Panc1 (cell line): Measurements from ENCODE around the gene PLD3. TPM values are rescaled to one million over a fixed set of nuclear protein-coding genes. Genes with fewer than 3 reads are reported as not detected.
A peak's percentile ranks its signal among the peaks of the same experiment; 100 is the strongest.

ENCODE experiments used
- ATAC-seq: fragments of 200-7000 bp; cut with Tn5 transposase; 2 replicates; pipeline ENCODE4 v1.9.1; 2020; ENCODE audit warnings: mild to moderate bottlenecking, moderate library complexity
- BruUV-seq: library from RNA; stranded (reverse); fragments of 400-500 nt; replicated peaks from 2 replicates; lab custom pipeline; 2021; lab: Mats Ljungman, UMichigan
- CTCF ChIA-PET: fragments of 300-600 bp; sonication (Branson Sonifier 250); formaldehyde crosslinking; loops from one replicate; lab custom pipeline; 2022; ENCODE audit warnings: antibody characterized with exemption; lab: Charles Lee
- POLR2A ChIA-PET: fragments of 300-600 bp; sonication (Branson Sonifier 250); formaldehyde crosslinking; loops from one replicate; lab custom pipeline; 2022; ENCODE audit warnings: antibody characterized with exemption; lab: Charles Lee
- DNase-seq: peaks from one replicate; pipeline ENCODE4 v3.0.0-alpha.2; 2010; ENCODE audit warnings: low read depth, low spot score
- H3K27ac ChIP-seq: 2 replicates; pipeline ENCODE4 v1.5.1; 2011; ENCODE audit warnings: mild to moderate bottlenecking, low read length, inconsistent platforms
- H3K27me3 ChIP-seq: fragments of 200-500 bp; sonication (Bioruptor generic); 2 replicates; pipeline ENCODE4 v1.6.0; 2014; ENCODE audit warnings: low read length, inconsistent platforms; ENCODE audit not compliant: control insufficient read depth, insufficient read depth
- H3K36me3 ChIP-seq: fragments of 200-500 bp; sonication (Bioruptor generic); 2 replicates; pipeline ENCODE4 v1.5.1; 2014; ENCODE audit warnings: inconsistent platforms, mild to moderate bottlenecking, low read length, moderate library complexity; ENCODE audit not compliant: control insufficient read depth, insufficient read depth
- H3K4me1 ChIP-seq: 2 replicates; pipeline ENCODE4 v1.5.1; 2011; ENCODE audit warnings: inconsistent platforms, mild to moderate bottlenecking, low read length, moderate library complexity; ENCODE audit not compliant: control insufficient read depth, insufficient read depth
- H3K4me3 ChIP-seq, 2 experiments: 2 replicates each; pipeline ENCODE4 v1.5.1; 2011 to 2012; ENCODE audit warnings: low read depth in 2 of 2, low read length in 2 of 2, mild to moderate bottlenecking in 2 of 2, inconsistent platforms in 1 of 2, moderate library complexity in 1 of 2
- H3K9me3 ChIP-seq: fragments of 200-500 bp; sonication (Bioruptor generic); 2 replicates; pipeline ENCODE4 v1.5.1; 2014; ENCODE audit warnings: low read depth, mild to moderate bottlenecking, inconsistent platforms, low read length, moderate library complexity; ENCODE audit not compliant: control insufficient read depth, insufficient read depth
- CTCF ChIP-seq: fragments of 450-650 bp; IDR thresholded peaks from 2 replicates; pipeline ENCODE4 v1.5.1; 2017; ENCODE audit warnings: mild to moderate bottlenecking
- POLR2AphosphoS5 ChIP-seq: IDR thresholded peaks from 2 replicates; pipeline ENCODE4 v1.6.1; 2012; ENCODE audit warnings: mild to moderate bottlenecking, low read depth, low read length, moderate library complexity
- SIN3A ChIP-seq: IDR thresholded peaks from 2 replicates; pipeline ENCODE4 v1.6.1; 2012; ENCODE audit warnings: low read depth, mild to moderate bottlenecking, low read length, moderate library complexity, borderline replicate concordance; ENCODE audit not compliant: insufficient read depth
- TCF7L2 ChIP-seq: IDR thresholded peaks from 2 replicates; pipeline ENCODE4 v1.6.1; 2011; ENCODE audit warnings: mild to moderate bottlenecking, low read depth, low read length, inconsistent platforms
- in situ Hi-C: cut with HindIII; loops from 2 replicates; pipeline ENCODE4 v1.10.0; 2016; ENCODE audit warnings: low sequenced_read_pairs, low pct_unique_long_range_greater_than_20kb
- intact Hi-C: fragments of 100-400 bp; cut with micrococcal nuclease; formaldehyde crosslinking; loops from one replicate; pipeline ENCODE4 v1.10.0; 2022; ENCODE audit not compliant: unreplicated experiment
- total RNA-seq: library from RNA; stranded (reverse); gene quantifications from one replicate; pipeline ENCODE4 v1.2.1, GENCODE V29; 2021; ENCODE audit not compliant: unreplicated experiment
- TF ChIP-seq, protein P1 (sequence below), 2 experiments: IDR thresholded peaks; 2 replicates each; pipeline ENCODE4 v1.6.1; 2011 to 2012; ENCODE audit warnings: low read depth in 2 of 2, control low read depth in 1 of 2, low read length in 1 of 2, mild to moderate bottlenecking in 1 of 2, moderate library complexity in 1 of 2; ENCODE audit not compliant: insufficient read depth in 1 of 2

The PLD3 gene
- total RNA-seq, 1 experiment from 2014 or later = 81.8 TPM

DNA sequence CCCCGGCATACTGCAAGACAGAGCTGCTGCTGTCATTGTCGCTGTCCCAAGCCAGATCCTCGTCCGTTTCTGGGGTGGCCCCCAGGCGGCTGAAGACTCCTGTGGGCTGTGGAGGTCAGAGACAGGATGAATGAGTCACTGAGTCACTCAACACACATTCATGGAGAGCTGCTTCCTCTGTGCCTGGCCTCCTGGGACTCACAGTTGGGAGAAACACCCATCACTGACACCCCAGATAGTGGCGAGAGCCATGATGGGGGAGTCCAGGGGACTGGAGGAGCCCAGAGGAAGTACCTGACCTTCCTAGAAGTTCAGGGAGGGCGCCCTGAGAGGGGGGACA lies 26.3 kb upstream of the PLD3 start:
- H3K27ac ChIP-seq = no peak overlapping the region
- in situ Hi-C loops = no loop called here
- DNase-seq (no peak), ATAC-seq (peak; percentile 17)
- no peaks in the 10 kb centered on the region for H3K36me3 ChIP-seq
- H3K4me1 ChIP-seq = no peaks in the 10 kb centered on the region
- TF ChIP-seq POLR2AphosphoS5 = no peak
- TF ChIP-seq CTCF = no peak
- TF ChIP-seq SIN3A = no peak
- TF ChIP-seq, protein P1, sequence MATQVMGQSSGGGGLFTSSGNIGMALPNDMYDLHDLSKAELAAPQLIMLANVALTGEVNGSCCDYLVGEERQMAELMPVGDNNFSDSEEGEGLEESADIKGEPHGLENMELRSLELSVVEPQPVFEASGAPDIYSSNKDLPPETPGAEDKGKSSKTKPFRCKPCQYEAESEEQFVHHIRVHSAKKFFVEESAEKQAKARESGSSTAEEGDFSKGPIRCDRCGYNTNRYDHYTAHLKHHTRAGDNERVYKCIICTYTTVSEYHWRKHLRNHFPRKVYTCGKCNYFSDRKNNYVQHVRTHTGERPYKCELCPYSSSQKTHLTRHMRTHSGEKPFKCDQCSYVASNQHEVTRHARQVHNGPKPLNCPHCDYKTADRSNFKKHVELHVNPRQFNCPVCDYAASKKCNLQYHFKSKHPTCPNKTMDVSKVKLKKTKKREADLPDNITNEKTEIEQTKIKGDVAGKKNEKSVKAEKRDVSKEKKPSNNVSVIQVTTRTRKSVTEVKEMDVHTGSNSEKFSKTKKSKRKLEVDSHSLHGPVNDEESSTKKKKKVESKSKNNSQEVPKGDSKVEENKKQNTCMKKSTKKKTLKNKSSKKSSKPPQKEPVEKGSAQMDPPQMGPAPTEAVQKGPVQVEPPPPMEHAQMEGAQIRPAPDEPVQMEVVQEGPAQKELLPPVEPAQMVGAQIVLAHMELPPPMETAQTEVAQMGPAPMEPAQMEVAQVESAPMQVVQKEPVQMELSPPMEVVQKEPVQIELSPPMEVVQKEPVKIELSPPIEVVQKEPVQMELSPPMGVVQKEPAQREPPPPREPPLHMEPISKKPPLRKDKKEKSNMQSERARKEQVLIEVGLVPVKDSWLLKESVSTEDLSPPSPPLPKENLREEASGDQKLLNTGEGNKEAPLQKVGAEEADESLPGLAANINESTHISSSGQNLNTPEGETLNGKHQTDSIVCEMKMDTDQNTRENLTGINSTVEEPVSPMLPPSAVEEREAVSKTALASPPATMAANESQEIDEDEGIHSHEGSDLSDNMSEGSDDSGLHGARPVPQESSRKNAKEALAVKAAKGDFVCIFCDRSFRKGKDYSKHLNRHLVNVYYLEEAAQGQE (IDR thresholded peaks at IDR 0.05; ENCODE audit: insufficient read depth in 1 of 2, low read depth in 2 of 2, low read length in 1 of 2) = no peak
- no peak for TF ChIP-seq TCF7L2
- no TSS peak for BruUV-seq
- POLR2A ChIA-PET = interaction anchor here (0.5 to 1.9 kb wide), 10 partner anchors 8 to 1802 kb away, joined by 3 to 17 read pairs (median 6); no protein-coding TSS in a partner anchor
- H3K9me3 ChIP-seq = no peaks in the 10 kb centered on the region
- CTCF ChIA-PET = interaction anchor here (0.6 to 26.0 kb wide), 13 partner anchors 8 to 1738 kb away, joined by 3 to 498 read pairs (median 4); partner anchors contain the start of gene MAP3K10
- intact Hi-C loops = no loop called here
- H3K4me3 ChIP-seq = no peak overlapping the region
- H3K27me3 ChIP-seq = no peaks in the 10 kb centered on the region

GRCh38 chr19:40322951-40323615 lies 25.4 kb upstream of the PLD3 start:
- TF ChIP-seq CTCF = no peak
- TF ChIP-seq POLR2AphosphoS5 = no peak
- TF ChIP-seq, protein P1 (IDR thresholded peaks at IDR 0.05; ENCODE audit: insufficient read depth in 1 of 2, low read depth in 2 of 2, low read length in 1 of 2) = no peak
- no peak for TF ChIP-seq SIN3A
- no peak for TF ChIP-seq TCF7L2
- DNase-seq (no peak), ATAC-seq (peak; percentile 10)
- H3K4me3 ChIP-seq = no peak overlapping the region
- H3K36me3 ChIP-seq = no peaks in the 10 kb centered on the region
- H3K4me1 ChIP-seq = no peaks in the 10 kb centered on the region
- in situ Hi-C loops (no loop called here), intact Hi-C loops (no loop called here)
- TSS peak; percentile 44 for BruUV-seq
- ChIA-PET POLR2A (interaction anchor here (0.5 to 1.9 kb wide), 9 partner anchors 8 to 433 kb away, joined by 3 to 17 read pairs (median 7); no protein-coding TSS in a partner anchor), CTCF (interaction anchor here (0.5 to 26.0 kb wide), 9 partner anchors 9 to 1738 kb away, joined by 3 to 498 read pairs (median 4); no protein-coding TSS in a partner anchor)
- no peak overlapping the region for H3K27ac ChIP-seq
- H3K9me3 ChIP-seq = no peaks in the 10 kb centered on the region
- H3K27me3 ChIP-seq = no peaks in the 10 kb centered on the region
